Stimulated activated CD4-positive, alpha-beta T cell treated with anti-CD3 and anti-CD28 coated beads, Interleukin-2, amount 100 ng/mL, for 48 hours (primary cell): ENCODE measurements around the gene RPRD1B.

Experiments used
- DNase-seq, 2 donors: peaks; one replicate each; pipeline ENCODE4 v3.0.0-alpha.2; 2020

Gene RPRD1B

DNA sequence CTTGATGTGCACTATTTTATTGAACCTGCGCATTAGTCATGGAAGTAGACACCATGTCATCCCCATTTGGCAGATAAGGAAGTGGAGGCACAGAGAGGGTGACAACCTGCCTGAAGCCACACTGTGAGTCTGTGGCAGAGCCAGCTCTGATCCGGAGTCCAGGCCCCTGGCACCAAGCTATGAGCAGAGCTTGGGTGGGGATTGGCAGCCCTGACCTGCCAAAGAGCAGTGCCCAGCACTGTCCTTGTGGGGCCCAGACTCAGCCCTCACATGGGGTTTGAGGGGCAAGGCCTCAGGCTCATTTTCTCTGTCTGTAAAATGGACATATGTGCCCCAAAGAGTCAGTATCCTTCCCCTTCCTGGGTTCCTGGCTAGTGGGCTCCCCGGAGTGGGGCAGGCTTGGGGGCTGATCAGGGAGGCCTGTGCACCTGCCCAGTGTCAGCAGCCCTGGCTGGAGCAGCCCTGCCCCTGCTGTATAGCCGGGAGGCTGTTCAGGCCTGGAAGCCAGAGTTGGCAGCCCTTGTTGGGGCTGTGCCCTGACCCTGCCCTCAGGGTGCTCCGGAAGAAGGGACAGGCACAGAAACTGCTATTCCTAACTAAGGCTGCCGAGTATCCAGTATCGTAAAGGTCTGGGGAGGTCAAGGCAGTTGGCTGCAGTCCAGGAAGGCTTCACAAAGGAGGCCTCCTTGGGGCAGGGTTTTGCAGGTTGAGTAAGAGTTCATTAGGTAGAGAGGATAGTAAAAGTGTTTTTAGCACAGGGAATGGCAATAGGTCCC lies 92.8 kb downstream of the RPRD1B start:
- no peak for DNase-seq

DNA sequence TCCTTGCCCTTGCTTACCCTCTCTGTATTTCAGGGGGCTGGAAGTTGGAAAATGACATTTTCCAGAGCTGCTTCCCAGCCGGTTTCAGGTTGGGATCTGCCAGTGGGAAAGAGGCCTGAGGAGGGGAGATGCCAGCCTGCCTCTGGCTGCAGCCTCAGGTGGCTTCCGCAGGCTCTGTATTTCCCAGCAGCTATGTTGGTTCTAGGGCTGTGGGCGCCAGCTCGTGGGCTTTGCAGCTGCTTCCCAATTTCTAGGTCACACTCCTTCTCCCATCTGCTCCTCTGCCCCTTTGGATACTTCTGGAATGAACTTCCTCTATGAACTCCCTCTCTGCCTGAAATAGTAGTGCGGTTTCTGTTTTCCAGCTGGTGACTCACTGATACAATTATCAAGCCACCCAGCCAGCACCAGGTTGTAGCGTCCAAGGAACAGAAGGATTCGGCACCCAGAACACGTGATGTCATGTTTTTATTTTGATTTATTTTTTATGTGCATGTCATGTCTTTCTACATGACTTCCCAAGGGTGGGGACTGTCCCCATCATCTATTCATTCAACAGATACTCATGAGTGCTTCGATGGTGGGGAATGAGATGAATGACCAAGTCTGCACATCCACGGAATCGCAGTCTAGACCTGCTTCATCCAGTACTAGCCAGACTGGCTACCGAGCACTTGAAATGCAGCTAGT lies 93.5 kb downstream of the RPRD1B start:
- DNase-seq = no peak

DNA sequence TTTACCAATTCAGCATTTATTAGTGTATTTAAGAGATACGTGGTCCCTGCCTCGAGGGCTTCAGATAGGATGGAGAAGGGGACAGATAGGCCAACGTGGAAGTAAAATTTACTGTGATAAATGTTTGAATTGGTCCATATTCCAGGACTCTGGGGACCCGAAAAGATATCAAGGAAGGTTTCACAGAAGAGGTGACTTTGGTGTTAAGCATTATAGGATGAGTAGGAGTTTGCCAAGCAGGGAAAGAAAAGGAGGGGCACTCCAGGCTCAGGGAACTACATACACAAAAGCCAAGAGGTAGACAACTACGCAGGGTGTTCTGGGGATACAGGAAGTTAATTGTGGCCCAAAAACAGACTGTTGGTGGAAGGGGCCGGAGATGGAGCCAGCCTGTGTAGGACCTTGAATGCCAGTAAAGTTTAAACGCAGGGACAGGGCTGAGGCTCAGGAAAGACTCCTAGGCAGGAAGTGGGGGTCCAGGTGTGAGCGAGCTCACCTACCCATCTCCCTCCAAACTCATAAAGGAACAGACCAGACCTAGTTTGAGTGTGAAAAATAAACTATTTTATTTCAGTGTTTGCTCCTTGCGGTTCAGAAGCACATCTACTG lies 94.5 kb downstream of the RPRD1B start:
- DNase-seq = no peak

DNA sequence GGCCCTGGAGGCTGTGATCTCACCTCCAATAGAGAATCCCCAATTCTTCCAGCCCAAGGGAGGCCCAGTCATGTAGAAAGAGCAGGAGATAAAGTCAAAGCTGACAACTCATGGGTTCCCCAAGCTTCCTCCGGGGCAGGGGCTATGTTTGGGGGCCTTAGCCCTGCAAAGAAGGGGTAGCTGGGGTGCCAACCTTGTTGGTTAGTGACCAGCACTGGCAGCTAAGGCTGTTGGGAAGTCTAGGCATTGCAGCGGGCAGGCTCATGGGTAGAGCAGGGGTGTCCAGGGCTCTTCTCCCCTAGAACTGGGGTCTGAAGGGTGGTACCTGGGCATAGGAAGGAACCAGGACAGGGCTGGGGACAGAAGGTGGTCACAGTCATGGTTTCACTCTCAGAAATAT lies 95.1 kb downstream of the RPRD1B start:
- DNase-seq = no peak

DNA sequence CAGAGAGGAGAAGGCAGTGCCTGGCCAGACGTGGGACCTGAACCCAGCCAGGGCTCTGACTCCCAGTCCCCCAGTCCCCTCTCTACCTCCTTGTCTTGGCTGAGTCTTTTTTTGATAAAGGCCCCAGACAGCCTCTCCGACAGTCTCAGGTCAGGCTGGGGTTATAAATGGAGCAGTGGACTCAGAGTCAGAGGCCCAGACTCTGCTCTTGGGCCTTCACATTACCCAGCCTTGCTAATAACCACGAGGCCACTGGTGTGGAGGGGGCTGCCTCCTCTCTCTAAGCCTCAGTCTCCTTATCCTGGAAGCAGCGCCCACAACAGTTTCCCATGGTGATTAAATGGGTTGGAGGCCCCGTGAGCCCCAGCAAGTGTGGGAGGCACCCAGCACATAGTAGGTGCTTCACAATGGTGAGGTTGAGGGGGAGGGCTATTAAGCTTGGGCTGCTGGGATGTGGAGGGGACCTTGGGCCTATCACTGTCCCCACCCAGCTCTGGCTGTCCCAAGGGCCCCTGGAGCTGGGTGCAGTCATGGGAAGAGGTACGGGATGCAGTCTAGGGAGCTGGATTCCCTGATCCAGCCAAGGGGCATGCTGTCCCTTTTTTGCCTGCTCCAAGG lies 95.8 kb downstream of the RPRD1B start:
- DNase-seq = no peak

DNA sequence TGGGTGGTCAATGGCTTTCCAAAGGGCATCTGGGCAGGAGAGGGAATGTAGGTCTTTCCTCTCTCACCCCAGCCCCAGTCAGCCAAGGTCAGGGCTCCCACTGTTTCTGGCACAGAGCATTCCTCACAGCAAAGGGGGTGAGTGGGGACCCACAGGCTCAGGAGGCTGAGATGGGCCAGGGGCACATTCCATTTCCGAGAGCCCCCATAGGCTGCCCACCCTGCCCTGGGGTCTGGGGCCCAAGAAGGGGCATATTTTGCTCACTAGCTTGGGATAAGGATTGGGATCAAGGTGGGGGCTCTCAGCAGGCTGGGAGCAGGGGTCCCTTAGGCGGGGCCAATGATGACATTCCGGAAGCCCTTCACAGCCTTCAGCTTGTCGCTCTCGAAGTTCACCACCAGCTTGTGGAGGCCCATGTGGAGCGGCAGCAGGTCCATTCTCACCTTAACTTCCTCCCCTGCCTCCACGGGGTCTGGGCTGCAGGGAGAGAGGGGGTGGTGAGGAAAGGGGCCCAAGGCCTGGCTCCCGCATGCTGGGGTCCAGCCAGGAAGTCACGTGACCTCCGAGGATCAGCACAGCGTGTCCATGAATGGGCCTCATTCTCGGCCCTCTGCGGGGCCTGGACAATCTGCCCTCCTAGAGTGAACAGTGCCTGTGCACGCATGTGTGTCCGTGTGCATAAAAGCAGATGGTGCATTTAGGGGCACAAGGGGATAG lies 96.5 kb downstream of the RPRD1B start:
- DNase-seq = no peak

DNA sequence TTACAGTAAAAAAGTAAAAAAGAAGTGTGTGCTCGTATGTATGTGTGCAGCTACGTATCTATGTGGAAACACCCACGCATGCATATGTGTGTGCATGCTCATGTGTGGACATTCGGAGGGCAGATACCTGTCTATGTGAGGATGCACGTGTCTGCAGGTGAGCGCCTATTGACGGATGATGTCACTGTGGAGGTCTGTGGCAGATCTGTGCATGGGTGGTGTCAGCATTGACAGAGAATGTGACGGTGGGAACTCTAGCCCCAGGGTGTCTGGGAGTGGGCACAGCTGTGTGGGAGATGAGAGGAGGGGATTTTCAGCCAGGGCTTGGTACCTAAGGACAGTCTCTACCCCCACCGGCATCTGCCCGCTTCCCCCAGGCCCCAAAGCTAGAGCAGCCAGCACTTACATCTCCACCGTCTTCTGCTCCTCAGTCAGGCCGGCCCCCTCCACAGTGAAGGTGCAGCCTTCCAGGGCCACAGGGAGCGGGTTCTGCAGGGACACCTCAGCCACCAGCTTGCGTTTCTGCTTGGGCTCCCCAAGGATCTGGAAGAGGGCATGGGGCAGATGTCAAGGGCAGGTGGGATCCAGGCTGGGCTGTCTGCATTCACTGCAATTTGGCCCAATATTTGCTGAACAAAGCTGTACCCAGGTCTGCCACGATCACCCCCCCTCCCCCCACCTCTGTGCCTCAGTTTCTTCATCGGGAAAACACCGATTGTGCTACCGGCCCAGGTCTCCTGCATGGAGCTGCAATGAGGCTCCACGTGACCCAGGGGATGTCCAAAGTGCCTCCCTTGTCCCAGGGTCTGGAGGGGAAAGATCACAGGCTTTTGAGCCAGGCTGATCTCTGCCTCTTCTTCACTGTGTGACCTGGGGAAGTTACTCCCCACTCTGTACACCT lies 97.4 kb downstream of the RPRD1B start:
- DNase-seq = no peak

DNA sequence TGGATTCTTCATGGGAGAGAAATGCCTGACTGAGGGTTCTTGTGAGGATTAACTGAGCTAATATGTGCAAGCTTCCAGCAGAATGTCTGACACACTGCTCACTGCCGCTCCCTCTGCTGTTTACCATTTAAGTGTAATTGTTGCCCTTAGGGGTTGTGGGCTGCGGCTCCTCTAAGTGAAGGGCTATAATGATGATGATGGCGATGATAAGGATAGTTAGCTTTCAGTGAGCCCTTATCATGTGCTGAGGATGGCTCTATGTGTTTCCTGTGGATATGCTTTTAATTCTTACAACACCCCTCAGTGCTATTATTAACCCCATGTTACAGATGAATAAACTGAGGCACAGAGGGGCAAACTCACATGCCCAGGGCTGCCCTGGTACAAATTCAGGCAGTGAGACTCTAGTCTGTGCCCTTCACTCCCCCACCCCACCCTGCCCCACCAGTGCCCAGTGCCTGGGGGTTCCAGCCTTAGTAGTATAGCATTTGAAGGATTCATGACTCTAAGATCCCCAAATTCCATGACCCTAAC lies 98.1 kb downstream of the RPRD1B start:
- DNase-seq = no peak

DNA sequence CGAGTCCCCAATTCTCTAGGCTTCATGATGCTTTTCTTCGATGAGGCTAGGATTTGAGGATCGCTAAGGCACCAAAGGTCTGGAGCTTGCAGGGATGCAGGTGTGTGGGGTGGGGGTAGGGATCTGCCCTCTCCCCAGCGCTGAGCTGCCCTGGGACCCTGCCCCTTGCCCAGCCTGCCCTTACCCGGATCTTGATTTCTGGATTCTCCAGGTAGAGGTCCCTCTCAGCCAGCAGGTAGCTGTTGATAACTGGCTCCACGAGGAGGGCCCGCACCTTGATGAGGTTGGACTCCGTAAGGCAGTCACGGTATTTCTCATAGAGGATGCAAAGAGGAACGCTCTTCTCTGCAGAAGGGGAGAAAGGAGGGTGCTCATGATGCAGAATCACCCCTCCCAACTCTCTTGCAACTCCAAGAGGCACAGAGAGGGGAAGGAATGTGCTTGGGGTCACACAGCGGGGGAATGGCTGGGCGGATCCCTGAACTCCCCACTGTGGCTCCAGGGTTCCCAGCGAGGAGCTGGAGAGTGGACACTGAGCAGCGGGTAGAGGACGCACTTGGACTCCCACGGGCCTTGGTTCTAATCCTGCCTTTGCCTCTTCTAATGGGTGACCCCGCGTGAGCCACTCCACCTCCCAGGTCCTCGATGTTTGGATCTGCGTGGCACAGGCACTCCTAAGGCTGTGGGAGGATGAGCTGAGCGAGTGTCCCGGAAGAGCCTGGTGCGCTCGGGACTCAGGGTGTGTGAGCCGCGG lies 98.8 kb downstream of the RPRD1B start:
- DNase-seq = no peak

DNA sequence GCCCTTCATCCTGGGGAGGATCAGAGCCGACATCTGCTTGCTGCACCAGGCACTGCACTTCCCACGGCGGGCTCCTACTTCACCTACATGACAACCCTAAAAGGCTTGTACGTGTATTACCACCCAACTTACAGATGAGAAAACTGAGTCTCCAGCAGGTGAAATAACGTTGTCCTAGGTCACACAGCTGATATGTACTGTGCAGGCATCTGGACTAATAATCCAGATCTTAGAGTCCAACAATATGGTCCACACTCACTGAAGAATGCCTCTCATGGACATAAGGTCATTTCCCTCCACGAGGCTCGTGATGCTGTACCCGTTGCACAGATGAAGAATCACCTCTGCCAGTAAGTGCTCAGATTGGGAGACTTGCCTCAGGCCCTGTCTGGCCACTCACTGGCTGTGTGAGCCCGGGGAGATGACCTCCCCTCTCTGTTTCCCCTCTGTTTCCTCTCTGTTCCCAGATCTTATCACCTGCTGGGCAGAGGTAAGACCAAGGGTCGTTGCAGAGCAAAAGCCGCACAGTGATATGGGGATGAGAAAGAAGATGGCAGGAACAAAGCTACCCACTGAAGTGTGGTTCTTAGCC lies 99.5 kb downstream of the RPRD1B start:
- no peak for DNase-seq

DNA sequence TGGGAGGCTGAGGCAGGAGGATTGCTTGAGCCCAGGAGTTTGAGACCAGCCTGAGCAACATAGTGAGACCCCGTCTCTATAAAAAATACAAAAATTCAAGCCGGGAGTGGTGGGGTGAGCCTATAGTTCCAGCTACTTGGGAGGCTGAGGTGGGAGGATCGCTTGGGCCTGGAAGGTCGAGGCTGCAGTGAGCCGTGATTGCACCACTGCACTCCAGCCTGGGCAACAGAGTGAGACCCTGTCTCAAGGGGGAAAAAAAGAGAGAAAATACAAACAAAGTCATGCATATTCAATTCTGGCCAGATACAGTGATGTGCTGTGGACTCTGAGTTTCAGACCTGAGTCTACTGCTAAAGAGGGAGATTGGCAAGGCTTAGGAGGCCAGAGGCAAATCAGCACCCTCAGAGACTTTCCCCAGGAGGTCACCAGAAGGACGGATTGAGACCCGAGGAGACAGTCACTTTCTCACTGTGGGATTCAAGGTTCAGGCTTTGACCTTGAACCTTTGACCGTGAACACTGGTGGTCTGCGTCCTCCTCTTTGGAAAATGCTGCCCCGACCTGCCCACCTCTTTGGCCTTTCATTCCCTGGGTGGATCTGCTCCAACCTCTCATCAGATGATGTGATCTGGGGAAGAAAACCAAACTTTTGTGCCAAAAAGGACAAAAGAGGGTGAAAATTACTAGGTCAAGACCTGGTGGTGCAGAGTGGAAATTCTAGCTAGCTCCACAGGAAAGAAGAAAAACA lies 100.3 kb downstream of the RPRD1B start:
- DNase-seq = no peak

DNA sequence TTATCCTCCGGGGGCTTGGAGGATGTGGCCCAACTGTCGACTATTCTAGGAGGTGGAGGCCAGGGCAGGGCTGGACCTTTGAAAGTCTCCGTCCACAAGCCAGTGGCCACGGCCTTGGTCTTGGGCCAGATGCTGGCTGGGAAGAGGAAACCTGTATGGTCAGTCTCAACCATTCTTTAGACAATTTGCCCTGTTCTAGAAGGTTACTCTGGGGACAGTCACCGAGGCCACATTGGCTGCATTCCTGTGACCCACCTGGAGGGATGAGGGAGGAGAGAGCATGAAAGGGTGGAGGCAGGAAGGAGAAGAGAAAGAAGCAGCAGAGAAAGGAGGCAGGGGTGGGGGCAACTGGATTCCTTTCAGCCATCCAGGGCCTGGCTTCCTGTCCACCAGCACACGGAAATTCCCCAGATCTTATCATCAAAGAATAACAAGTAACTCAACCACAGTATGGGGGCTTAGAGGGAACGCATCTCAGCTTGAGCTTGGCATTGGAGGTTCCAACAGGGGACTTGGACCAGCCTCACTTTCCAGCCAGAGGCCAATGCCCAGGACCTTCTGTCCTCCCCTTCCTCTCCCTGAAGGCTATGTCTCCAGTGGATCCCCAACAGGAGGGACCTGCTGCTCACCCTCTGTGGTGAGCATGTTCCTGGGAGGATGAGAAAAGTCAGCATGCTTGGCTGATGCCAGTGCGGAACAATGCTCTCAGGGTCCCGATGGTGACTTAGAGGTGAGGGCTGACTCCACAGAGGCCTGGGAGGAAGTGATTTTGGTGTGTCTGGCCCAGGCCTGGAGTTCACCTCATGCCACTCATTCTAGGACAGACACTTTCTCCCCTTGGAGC lies 101.1 kb downstream of the RPRD1B start:
- no peak for DNase-seq

DNA sequence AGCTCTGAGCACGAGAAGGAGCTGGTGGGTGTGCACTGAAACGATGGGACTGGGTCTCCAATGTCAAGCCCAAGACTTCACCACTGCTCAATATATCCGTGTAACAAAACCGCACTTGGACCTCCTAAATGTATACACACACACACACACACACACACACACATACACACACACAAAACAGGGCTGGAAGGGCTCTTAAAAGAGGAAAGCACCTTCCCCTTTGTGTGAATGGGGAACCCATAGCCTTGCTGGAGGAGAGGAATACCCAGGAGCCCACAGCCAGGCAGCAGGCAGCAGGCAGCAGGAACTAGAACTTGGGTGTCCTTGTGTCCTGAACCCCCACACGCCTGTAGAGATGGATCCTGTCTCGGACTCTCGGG lies 101.7 kb downstream of the RPRD1B start:
- DNase-seq = no peak

DNA sequence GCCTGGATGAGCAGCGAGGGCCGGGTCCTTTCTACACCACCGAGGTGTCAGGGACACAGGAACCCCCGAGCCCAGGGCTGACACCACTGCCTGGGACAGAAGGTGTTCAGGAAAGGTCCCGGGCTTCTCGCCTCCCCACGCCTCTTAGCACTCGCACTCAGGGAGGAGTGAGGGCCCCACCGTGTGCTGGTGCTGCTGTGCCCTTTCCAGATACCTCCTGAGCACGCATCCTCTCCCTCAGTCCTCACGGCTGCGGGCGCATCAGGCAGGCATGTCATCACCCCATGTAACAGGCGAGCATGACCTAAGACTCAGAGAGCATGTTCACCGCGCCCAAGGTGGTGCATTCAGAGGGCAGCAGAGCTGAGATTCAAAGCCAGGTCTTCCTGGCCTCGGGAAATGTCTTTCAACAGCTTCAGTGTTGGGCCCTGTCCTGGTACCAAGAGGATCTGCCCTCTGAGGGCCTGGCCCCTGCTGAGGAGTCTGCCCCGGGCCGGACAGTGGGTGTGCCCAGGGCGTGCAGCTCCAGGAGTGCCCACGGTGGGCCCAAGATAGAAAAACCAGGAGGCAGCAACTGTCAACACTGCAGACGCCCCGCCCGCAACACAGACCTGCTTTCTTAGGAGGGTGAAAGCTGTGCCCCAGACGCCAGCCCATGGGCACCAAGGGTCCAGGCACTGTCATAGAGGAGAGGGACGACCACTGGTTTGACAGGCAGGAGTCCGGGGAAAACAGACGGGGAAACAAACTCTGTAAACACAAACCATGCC lies 102.3 kb downstream of the RPRD1B start:
- DNase-seq = no peak

DNA sequence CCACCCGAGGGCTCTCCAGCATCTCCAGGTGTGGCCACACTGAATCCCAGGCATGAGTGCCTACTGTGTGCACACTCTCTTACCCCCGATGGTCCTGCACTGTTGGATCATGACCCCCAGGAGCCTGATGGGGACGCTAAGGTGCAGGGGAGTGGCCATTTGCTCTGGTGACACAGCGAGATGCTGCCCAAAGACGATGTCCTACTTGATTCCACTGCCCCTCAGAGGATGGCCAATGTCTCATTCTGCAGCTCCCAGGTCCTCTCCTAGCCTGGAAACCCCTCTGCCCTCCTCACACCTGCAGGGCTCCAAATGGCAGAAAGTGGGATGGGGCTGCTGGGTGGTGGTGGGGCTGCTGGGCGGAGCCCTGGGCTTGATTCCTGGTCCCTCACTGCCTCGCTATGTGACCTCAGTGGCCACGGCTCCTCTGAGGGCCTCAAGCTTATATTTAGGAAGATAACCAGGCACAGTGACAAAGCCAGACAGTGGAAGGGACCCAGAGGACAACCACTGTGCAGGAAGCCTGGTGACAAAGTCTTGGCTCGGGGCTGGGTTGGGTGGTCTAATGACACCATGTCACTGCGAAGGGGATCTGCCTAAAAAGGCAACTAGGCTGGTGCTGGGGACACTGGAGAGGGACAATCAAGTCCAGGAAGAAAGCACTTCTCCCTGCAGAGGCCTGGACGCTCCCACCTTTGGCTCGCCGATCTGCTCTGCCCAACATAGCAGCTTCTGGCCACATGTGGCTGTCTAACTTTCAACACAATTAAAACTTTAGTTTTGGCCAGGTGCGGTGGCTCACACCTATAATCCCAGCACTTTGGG lies 103.1 kb downstream of the RPRD1B start:
- no peak for DNase-seq

DNA sequence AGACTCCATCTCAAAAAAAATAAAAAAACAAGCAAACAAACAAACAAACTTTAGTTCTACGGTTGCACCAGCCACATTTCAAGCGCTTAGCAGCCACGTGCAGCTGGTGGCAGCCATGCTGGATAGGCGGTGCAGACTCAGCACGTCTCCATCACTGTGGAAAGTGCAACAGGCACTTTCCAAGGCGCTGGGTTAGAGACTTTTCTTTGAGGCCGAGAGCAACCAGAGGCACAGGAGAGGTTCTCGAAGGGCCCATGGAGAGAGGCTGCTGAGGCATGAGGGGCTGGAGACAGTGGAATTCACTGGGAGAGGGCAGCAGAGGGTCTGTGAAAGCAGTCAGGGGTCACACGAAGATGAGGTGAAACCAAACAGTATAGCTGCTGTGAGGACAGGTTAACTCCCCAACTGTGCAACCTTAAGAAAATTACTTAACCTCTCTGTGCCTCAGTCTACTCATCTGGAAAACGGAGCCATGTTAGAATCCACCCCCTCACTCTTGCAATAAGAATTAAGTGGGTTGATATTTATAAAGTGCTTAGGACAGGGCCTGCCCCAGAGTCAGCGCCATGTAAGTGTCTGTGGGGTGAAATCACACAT lies 104.0 kb downstream of the RPRD1B start:
- no peak for DNase-seq
